ENCODE results near the gene WDR20. TPM values are rescaled to one million over a fixed set of nuclear protein-coding genes. Genes with fewer than 3 reads are reported as not detected.
A peak's percentile ranks its signal among the peaks of the same experiment; 100 is the strongest.

WDR20 gene
- total RNA-seq, 4 donors from 2014 or later: 27.6 to 36.7 (median 33.6) TPM

DNA sequence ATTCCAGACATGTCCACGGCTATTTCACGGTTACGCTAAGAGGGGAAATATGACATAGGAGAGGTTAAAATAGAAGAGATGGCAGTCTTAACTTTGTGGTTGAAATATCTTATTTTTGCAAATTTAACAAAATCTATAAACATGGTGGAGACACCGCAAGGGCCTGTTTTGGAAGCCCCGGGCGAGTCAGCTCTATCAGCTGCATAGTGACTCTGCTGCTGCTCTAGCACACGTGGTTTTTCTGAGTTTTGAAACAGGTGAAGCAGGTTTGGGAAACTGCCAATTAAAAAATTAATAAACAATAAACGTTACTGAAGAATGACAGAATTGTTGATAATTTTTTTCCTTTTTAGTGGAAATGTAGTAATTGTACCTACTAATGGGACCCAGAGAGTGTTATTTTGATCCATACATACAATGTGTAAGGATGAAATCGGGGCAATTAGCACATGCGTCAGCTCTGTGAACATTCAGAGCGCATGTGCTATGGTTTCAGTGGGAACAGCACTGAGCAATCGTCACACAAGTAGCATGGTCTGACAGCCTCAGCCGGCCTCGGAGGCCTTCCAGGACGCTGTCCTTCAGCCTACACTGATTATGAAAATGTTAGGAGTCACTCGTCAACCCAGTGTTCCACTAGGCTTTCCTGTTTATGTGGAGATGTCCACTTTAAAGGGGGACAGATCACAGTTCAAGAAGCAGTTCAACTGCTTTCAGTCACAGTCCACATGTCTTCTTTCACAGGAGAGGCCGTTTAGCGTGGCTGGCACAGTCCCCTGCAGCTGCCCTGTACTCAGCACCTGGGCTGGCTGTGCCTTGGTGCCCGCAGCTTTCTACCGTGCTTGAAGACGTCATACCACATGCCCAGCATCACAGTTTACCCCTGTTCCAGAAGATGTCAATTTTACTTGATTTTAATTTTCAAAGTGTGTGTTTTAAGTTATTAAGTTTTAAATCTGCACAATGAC is 113.4 kb downstream of the WDR20 start:
- H3K27ac ChIP-seq: no peak overlapping the region
- no peaks in the 10 kb centered on the region for H3K4me1 ChIP-seq
- no peak overlapping the region for H3K4me3 ChIP-seq
- no peaks in the 10 kb centered on the region for H3K36me3 ChIP-seq
- H3K9me3 ChIP-seq: no peaks in the 10 kb centered on the region
- no peak for TF ChIP-seq POLR2A (IDR thresholded peaks at IDR 0.05)
- TF ChIP-seq, protein P1, sequence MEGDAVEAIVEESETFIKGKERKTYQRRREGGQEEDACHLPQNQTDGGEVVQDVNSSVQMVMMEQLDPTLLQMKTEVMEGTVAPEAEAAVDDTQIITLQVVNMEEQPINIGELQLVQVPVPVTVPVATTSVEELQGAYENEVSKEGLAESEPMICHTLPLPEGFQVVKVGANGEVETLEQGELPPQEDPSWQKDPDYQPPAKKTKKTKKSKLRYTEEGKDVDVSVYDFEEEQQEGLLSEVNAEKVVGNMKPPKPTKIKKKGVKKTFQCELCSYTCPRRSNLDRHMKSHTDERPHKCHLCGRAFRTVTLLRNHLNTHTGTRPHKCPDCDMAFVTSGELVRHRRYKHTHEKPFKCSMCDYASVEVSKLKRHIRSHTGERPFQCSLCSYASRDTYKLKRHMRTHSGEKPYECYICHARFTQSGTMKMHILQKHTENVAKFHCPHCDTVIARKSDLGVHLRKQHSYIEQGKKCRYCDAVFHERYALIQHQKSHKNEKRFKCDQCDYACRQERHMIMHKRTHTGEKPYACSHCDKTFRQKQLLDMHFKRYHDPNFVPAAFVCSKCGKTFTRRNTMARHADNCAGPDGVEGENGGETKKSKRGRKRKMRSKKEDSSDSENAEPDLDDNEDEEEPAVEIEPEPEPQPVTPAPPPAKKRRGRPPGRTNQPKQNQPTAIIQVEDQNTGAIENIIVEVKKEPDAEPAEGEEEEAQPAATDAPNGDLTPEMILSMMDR (IDR thresholded peaks at IDR 0.05): no peak
- H3K27me3 ChIP-seq: no peaks in the 10 kb centered on the region
- DNase-seq: no peak

GRCh38 chr14:102255401-102256190 is 115.9 kb downstream of the WDR20 start:
- no peak for DNase-seq
- no peaks in the 10 kb centered on the region for H3K9me3 ChIP-seq
- no peaks in the 10 kb centered on the region for H3K4me1 ChIP-seq
- peak overlapping the region in 2 of 4 donors; percentile 1 to 38 for H3K27ac ChIP-seq
- no peaks in the 10 kb centered on the region for H3K36me3 ChIP-seq
- H3K4me3 ChIP-seq: no peak overlapping the region
- H3K27me3 ChIP-seq: no peaks in the 10 kb centered on the region
- TF ChIP-seq, protein P1 (IDR thresholded peaks at IDR 0.05): no peak
- no peak for TF ChIP-seq POLR2A (IDR thresholded peaks at IDR 0.05)

DNA sequence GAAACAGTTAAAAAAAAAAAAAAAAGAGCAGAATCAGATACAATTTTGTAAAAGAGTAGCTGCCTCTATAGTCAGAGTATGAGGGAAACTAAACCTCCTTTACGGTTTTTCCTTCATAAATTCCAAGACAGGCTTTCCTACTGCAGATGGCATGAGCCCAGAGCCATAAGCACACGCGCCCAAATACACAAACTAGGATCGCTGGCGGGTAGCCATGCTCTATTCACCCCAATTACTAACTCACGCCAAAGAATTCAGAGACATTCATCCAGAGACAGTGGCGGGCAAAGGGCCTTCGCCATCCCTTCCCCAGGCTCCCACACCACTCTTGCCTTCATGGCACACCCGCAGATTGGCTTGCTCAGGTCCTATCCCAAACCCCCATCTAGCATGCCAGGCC is 117.0 kb downstream of the WDR20 start:
- Histone ChIP-seq H3K27me3 (no peaks in the 10 kb centered on the region), H3K27ac (no peak overlapping the region), H3K4me3 (no peak overlapping the region), H3K4me1 (no peaks in the 10 kb centered on the region), H3K36me3 (no peaks in the 10 kb centered on the region), H3K9me3 (no peaks in the 10 kb centered on the region)
- no peak for DNase-seq
- TF ChIP-seq, protein P1 (IDR thresholded peaks at IDR 0.05): no peak
- TF ChIP-seq POLR2A (IDR thresholded peaks at IDR 0.05): no peak

DNA sequence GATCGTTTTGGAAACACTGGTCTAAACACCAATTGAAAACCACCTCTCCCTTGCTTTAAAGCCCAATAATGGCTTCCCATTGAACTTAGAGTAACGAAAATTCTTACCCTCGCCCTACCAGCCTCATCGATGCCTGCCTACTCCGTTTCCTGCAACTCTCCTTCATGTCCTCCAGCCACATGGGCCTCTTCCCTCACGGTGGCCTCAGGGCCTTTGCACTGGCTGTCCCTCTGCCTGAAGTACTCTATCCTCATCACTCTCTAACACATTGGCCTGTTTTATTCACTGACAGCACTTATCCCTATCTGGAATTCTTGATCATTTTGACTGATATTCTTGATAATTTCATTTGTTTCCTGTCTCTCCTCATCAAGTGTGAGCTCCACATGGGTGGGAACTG is 118.4 kb downstream of the WDR20 start:
- no peaks in the 10 kb centered on the region for H3K9me3 ChIP-seq
- no peak overlapping the region for H3K27ac ChIP-seq
- no peak for DNase-seq
- no peak for TF ChIP-seq POLR2A (IDR thresholded peaks at IDR 0.05)
- no peaks in the 10 kb centered on the region for H3K4me1 ChIP-seq
- no peaks in the 10 kb centered on the region for H3K36me3 ChIP-seq
- no peak overlapping the region for H3K4me3 ChIP-seq
- no peaks in the 10 kb centered on the region for H3K27me3 ChIP-seq

Other genes with a start within 250 kb of the WDR20 start
- 100 to 1,000 TPM; 386 to 531 (median 472) TPM for gene DYNC1H1, start 175.3 kb upstream of the WDR20 start, total RNA-seq
- 100 to 1,000 TPM; 141 to 550 (median 254) TPM for gene HSP90AA1, start 52.9 kb upstream of the WDR20 start, total RNA-seq
- gene MOK, start 165.3 kb downstream of the WDR20 start, total RNA-seq: 10 to 100 TPM in 2 of 4 donors, 1 to 10 TPM in 2; 4.6 to 30.5 (median 14.6) TPM
- gene ZNF839, start 179.8 kb downstream of the WDR20 start, total RNA-seq: 10 to 100 TPM; 11.9 to 42.1 (median 27.2) TPM
- 10 to 100 TPM in 3 of 4 donors, 1 to 10 TPM in 1; 5.8 to 29.9 (median 24.8) TPM for gene CINP, start 223.0 kb downstream of the WDR20 start, total RNA-seq
- gene TECPR2, start 223.0 kb downstream of the WDR20 start, total RNA-seq: 10 to 100 TPM; 21.5 to 45.3 (median 22.4) TPM

Data from Peyer's patch (tissue), 4 donors.